Trophoblast cell (in vitro differentiated cells and primary cell): ENCODE measurements around the gene PLPPR3.
"Not testable (repeated sequence)": the region's sequence is repeated elsewhere in the genome, so short reads cannot be mapped to it uniquely, and the experiment has no call there.

Experiments used
- DNase-seq, 2 donors: peaks; one replicate each; pipeline ENCODE4 v3.0.0-alpha.2; 2016
- H2AFZ ChIP-seq: 2 replicates; pipeline ENCODE4 v1.6.1; 2013; ENCODE audit warnings: low read length, moderate library complexity, mild to moderate bottlenecking; ENCODE audit not compliant: insufficient read depth, poor library complexity
- H2AK5ac ChIP-seq: 2 replicates; pipeline ENCODE4 v1.6.1; 2013; ENCODE audit warnings: mild to moderate bottlenecking, low read length
- H2BK120ac ChIP-seq: 2 replicates; pipeline ENCODE4 v1.6.1; 2013; ENCODE audit warnings: low read length, mild to moderate bottlenecking, moderate library complexity; ENCODE audit not compliant: insufficient read depth, poor library complexity
- H2BK12ac ChIP-seq: 2 replicates; pipeline ENCODE4 v1.6.1; 2013; ENCODE audit warnings: mild to moderate bottlenecking, low read length, moderate library complexity
- H2BK5ac ChIP-seq: 2 replicates; pipeline ENCODE4 v1.6.1; 2013; ENCODE audit warnings: low read length, low read depth, moderate library complexity, mild to moderate bottlenecking; ENCODE audit not compliant: poor library complexity
- H3K14ac ChIP-seq: 2 replicates; pipeline ENCODE4 v1.6.1; 2013; ENCODE audit warnings: mild to moderate bottlenecking, low read length
- H3K18ac ChIP-seq: 2 replicates; pipeline ENCODE4 v1.6.1; 2013; ENCODE audit warnings: mild to moderate bottlenecking, low read length
- H3K23ac ChIP-seq: 2 replicates; pipeline ENCODE4 v1.6.1; 2013; ENCODE audit warnings: low read length
- H3K27ac ChIP-seq: 2 replicates; pipeline ENCODE4 v1.5.1; 2013; ENCODE audit warnings: low read depth, mild to moderate bottlenecking, inconsistent platforms, low read length, moderate library complexity
- H3K27me3 ChIP-seq: 2 replicates; pipeline ENCODE4 v1.6.1; 2013; ENCODE audit warnings: inconsistent platforms, mild to moderate bottlenecking, low read length, moderate library complexity; ENCODE audit not compliant: insufficient read depth
- H3K36me3 ChIP-seq, 2 experiments: 1 replicate in 1 of 2; 2 replicates in 1 of 2; pipeline ENCODE4 v1.6.1; 2013; ENCODE audit warnings: low read length in 2 of 2, mild to moderate bottlenecking in 2 of 2, moderate library complexity in 1 of 2; ENCODE audit not compliant: insufficient read depth in 2 of 2, control insufficient read depth in 1 of 2
- H3K4ac ChIP-seq: 2 replicates; pipeline ENCODE4 v1.6.1; 2013; ENCODE audit warnings: low read depth, mild to moderate bottlenecking, low read length, moderate library complexity
- H3K4me1 ChIP-seq, 2 experiments: 1 replicate in 1 of 2; 2 replicates in 1 of 2; pipeline ENCODE4 v1.6.1; 2013; ENCODE audit warnings: low read length in 2 of 2, mild to moderate bottlenecking in 2 of 2, moderate library complexity in 1 of 2; ENCODE audit not compliant: insufficient read depth in 2 of 2, control insufficient read depth in 1 of 2
- H3K4me2 ChIP-seq: 2 replicates; pipeline ENCODE4 v1.6.1; 2013; ENCODE audit warnings: inconsistent platforms, mild to moderate bottlenecking, low read length, moderate library complexity
- H3K4me3 ChIP-seq: 2 replicates; pipeline ENCODE4 v1.5.1; 2013; ENCODE audit warnings: mild to moderate bottlenecking, low read depth, low read length, inconsistent platforms
- H3K79me1 ChIP-seq: one replicate; pipeline ENCODE4 v1.6.1; 2013; ENCODE audit warnings: low read length
- H3K79me2 ChIP-seq: 2 replicates; pipeline ENCODE4 v1.6.1; 2013; ENCODE audit warnings: low read length, mild to moderate bottlenecking; ENCODE audit not compliant: control insufficient read depth, insufficient read depth, poor library complexity
- H3K9ac ChIP-seq: 2 replicates; pipeline ENCODE4 v1.6.1; 2013; ENCODE audit warnings: mild to moderate bottlenecking, low read length
- H3K9me3 ChIP-seq: 2 replicates; pipeline ENCODE4 v1.6.1; 2013; ENCODE audit warnings: low read depth, mild to moderate bottlenecking, control low read depth, inconsistent platforms, low read length; ENCODE audit not compliant: insufficient read depth
- H4K12ac ChIP-seq: 2 replicates; pipeline ENCODE4 v1.6.1; 2013; ENCODE audit warnings: low read depth, mild to moderate bottlenecking, low read length, moderate library complexity
- H4K8ac ChIP-seq: 2 replicates; pipeline ENCODE4 v1.6.1; 2013; ENCODE audit warnings: low read depth, mild to moderate bottlenecking, low read length, moderate library complexity
- H4K91ac ChIP-seq: one replicate; pipeline ENCODE4 v1.6.1; 2013; ENCODE audit warnings: low read depth, mild to moderate bottlenecking, low read length, moderate library complexity
- WGBS: extraction: QIAGEN DNeasy Blood & Tissue Kit; methylation state at CpG from one replicate; pipeline ENCODE4 v1.1.7; 2013; ENCODE audit warnings: missing lambda C conversion rate; ENCODE audit not compliant: insufficient read length, insufficient coverage; ENCODE audit errors: extremely low coverage; 5-methylcytosine and 5-hydroxymethylcytosine counted together

PLPPR3 gene

DNA sequence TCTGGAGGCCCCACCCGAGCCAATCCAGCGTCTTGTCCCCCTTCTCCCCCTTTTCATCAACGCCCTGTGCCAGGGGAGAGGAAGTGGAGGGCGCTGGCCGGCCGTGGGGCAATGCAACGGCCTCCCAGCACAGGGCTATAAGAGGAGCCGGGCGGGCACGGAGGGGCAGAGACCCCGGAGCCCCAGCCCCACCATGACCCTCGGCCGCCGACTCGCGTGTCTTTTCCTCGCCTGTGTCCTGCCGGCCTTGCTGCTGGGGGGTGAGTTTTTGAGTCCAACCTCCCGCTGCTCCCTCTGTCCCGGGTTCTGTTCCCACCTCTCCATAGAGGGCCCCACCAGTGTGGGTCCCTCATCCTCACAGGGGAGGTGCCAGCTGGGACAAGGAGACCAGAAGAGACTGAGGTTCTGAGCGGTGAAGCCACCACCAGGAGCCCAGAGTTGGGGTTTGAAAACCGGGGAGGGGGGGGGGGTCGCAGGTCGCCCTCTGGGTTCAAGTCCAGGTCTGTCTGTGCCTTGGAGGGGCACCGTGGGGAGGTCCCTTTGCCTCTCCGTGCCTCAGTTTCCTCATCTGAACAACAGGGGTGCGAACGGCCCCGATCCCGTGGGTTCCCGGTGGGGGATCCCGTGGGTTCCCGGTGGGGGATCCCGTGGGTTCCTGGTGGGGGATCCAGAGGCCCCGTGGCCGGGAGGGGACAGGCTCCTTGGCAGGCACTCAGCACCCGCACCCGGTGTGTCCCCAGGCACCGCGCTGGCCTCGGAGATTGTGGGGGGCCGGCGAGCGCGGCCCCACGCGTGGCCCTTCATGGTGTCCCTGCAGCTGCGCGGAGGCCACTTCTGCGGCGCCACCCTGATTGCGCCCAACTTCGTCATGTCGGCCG is 30.6 kb upstream of the PLPPR3 start, which contains the start of gene ELANE:
ELANE (plus strand) TSS at position 168 of the 878 bp plus-strand sequence; CDS start at position 194, 26 bp downstream.
- no peak within 1 kb of the TSS for H4K12ac ChIP-seq
- no peak within 1 kb of the TSS for H3K4me2 ChIP-seq
- H3K23ac ChIP-seq: no peak within 1 kb of the TSS
- H2AFZ ChIP-seq: no peak within 1 kb of the TSS
- H4K8ac ChIP-seq: no peak within 1 kb of the TSS
- no peak within 1 kb of the TSS for H3K14ac ChIP-seq
- no peaks in the 10 kb centered on the region for H3K79me2 ChIP-seq
- H3K27ac ChIP-seq: no peak within 1 kb of the TSS
- no peaks in the 10 kb centered on the region for H3K36me3 ChIP-seq
- H3K4me3 ChIP-seq: no peak within 1 kb of the TSS
- H2BK5ac ChIP-seq: no peak within 1 kb of the TSS
- H4K91ac ChIP-seq: no peak within 1 kb of the TSS
- DNase-seq: no peak
- H3K4ac ChIP-seq: no peak within 1 kb of the TSS
- H2AK5ac ChIP-seq: no peak within 1 kb of the TSS
- H3K9ac ChIP-seq: no peak within 1 kb of the TSS
- no peak within 1 kb of the TSS for H2BK120ac ChIP-seq
- no CpG with 5 or more reads among the region's 55 CpGs for WGBS
- H3K9me3 ChIP-seq: no peaks in the 10 kb centered on the region
- H2BK12ac ChIP-seq: no peak within 1 kb of the TSS
- H3K18ac ChIP-seq: no peak within 1 kb of the TSS
- H3K79me1 ChIP-seq: no peaks in the 10 kb centered on the region
- H3K27me3 ChIP-seq: no peaks in the 10 kb centered on the region
- peaks cover 0 to 5% of the 10 kb centered on the region in 2 experiments for H3K4me1 ChIP-seq

DNA sequence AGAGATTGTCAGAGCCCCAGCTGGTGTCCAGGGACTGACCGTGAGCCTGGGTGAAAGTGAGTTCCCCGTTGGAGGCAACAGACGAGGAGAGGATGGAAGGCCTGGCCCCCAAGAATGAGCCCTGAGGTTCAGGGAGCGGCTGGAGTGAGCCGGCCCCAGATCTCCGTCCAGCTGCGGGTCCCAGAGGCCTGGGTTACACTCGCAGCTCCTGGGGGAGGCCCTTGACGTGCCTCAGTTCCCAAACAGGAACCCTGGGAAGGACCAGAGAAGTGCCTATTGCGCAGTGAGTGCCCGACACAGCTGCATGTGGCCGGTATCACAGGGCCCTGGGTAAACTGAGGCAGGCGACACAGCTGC is 29.2 kb upstream of the PLPPR3 start:
- Histone ChIP-seq H3K14ac (no peak overlapping the region), H2BK12ac (no peak overlapping the region), H3K4ac (no peak overlapping the region), H3K9me3 (no peaks in the 10 kb centered on the region), H3K4me1 (peaks cover 0 to 5% of the 10 kb centered on the region in 2 experiments), H3K18ac (no peak overlapping the region), H4K8ac (no peak overlapping the region), H2AK5ac (no peak overlapping the region), H2BK120ac (no peak overlapping the region), H3K4me2 (no peak overlapping the region), H3K27ac (no peak overlapping the region), H3K4me3 (no peak overlapping the region), H2BK5ac (no peak overlapping the region), H3K27me3 (no peaks in the 10 kb centered on the region), H3K23ac (no peak overlapping the region), H4K12ac (no peak overlapping the region), H3K36me3 (no peaks in the 10 kb centered on the region), H3K79me1 (no peaks in the 10 kb centered on the region), H2AFZ (no peak overlapping the region), H3K79me2 (no peaks in the 10 kb centered on the region), H3K9ac (no peak overlapping the region), H4K91ac (no peak overlapping the region)
- WGBS: no CpG with 5 or more reads among the region's 13 CpGs
- DNase-seq: no peak

DNA sequence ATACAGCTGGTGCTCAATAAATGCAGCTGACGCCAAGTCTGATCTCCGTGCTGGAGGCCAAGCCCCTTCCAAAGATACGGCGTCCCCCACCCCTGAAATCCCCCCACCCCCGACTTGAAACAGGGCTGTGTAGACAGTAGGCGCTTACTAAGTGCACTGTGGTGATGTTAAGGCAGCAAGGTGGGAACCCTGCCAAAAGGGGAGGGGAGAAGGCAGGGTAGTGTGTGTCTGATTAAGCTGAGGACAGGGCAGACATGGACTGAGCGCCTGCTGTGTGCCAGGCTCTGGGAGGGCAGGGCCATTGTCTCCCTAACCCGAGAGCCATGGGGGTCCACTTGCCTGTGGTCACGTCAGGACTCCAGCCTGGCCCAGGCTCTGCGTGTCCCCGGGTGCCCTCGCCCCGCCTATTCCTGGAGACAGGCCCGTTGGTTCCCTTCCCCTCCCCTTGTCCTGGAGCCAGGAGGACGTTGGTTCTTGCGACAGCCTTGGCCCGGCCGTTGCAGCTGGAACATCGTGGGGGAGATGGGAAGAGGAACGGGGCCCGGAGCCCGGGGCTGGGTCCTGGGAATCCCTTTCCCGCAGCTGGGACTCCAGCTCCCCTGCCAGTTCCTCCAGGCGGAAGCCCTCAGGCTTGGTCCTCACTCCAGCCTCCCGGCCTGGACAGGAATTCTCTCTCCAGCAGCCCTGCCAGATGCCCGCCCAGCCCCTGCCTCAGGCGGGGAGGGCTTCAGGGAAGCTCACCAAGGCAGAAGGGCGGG is 28.6 kb upstream of the PLPPR3 start:
- Histone ChIP-seq H3K36me3 (no peaks in the 10 kb centered on the region), H2BK120ac (no peak overlapping the region), H3K4me2 (no peak overlapping the region), H3K9me3 (peaks cover 2% of the 10 kb centered on the region), H3K14ac (no peak overlapping the region), H3K18ac (no peak overlapping the region), H3K27ac (no peak overlapping the region), H3K4ac (no peak overlapping the region), H2AFZ (no peak overlapping the region), H3K9ac (no peak overlapping the region), H3K4me1 (peaks cover 0 to 5% of the 10 kb centered on the region in 2 experiments), H3K79me2 (no peaks in the 10 kb centered on the region), H3K79me1 (no peaks in the 10 kb centered on the region), H3K23ac (no peak overlapping the region), H4K12ac (no peak overlapping the region), H2AK5ac (no peak overlapping the region), H2BK12ac (no peak overlapping the region), H2BK5ac (no peak overlapping the region), H3K27me3 (no peaks in the 10 kb centered on the region), H4K91ac (no peak overlapping the region), H4K8ac (no peak overlapping the region), H3K4me3 (no peak overlapping the region)
- DNase-seq: peak; percentile 99
- WGBS: no CpG with 5 or more reads among the region's 28 CpGs

DNA sequence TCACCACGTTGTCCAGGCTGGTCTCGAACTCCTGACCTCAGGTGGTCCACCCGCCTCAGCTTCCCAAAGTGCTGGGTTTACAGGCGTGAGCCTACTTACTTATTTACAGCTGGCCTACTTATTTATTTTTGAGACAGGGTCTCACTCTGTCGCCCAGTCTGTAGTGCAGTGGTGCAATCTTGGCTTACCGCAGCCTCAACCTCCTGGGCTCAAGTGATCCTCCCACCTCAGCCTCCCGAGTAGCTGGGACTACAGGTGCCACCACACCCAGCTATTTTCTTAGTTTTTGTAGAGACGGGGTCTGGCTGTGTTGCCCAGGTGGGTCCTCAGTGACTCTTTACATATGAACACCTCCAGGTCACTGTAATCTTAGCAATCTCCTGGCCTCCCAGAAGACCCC is 27.4 kb upstream of the PLPPR3 start:
- not testable (repeated sequence) for H3K4me2 ChIP-seq, H3K4me3 ChIP-seq, H3K14ac ChIP-seq, H3K23ac ChIP-seq, H3K18ac ChIP-seq, H4K8ac ChIP-seq, H3K4me1 ChIP-seq, H3K36me3 ChIP-seq, H3K79me1 ChIP-seq, H2AK5ac ChIP-seq, H3K79me2 ChIP-seq, H2BK120ac ChIP-seq, DNase-seq, H4K91ac ChIP-seq, H2BK5ac ChIP-seq, H3K27ac ChIP-seq, H2AFZ ChIP-seq, H3K4ac ChIP-seq, H3K27me3 ChIP-seq, H4K12ac ChIP-seq, H3K9ac ChIP-seq, H2BK12ac ChIP-seq, H3K9me3 ChIP-seq
- no CpG with 5 or more reads among the region's 8 CpGs for WGBS
